CD14-positive monocyte (primary cell): Measurements from ENCODE around the gene FLT1. TPM values are rescaled to one million over a fixed set of nuclear protein-coding genes. Genes with fewer than 3 reads are reported as not detected.

Experiments
- DNase-seq, 3 donors: peaks; one replicate each; pipeline ENCODE4 v3.0.0-alpha.2; 2011 to 2022
- H2AFZ ChIP-seq: 2 replicates; pipeline ENCODE4 v1.6.0; 2012; ENCODE audit warnings: mild to moderate bottlenecking, low read depth, low read length, inconsistent platforms; ENCODE audit not compliant: insufficient read depth, poor library complexity, severe bottlenecking
- H3K27ac ChIP-seq, 2 donors: 1 replicate in 1 of 2; 2 replicates in 1 of 2; pipeline ENCODE4 v1.5.1; 2012 to 2013; ENCODE audit warnings: low read length in 2 of 2, control low read depth in 1 of 2, inconsistent platforms in 1 of 2, low read depth in 1 of 2, mild to moderate bottlenecking in 1 of 2
- H3K27me3 ChIP-seq, 2 donors: one replicate each; pipeline versions ENCODE4 v1.6.0 to v1.6.1; 2011 to 2013; ENCODE audit warnings: low read length in 2 of 2; ENCODE audit not compliant: control insufficient read depth in 2 of 2, insufficient read depth in 2 of 2
- H3K36me3 ChIP-seq, 2 donors: replicated peaks in 1 of 2; 1 replicate in 1 of 2; 2 replicates in 1 of 2; pipeline versions ENCODE4 v1.5.1 to v1.6.1; 2012 to 2013; ENCODE audit warnings: low read length in 2 of 2, control low read depth in 1 of 2, inconsistent platforms in 1 of 2, mild to moderate bottlenecking in 1 of 2; ENCODE audit not compliant: insufficient read depth in 2 of 2, control insufficient read depth in 1 of 2
- H3K4me1 ChIP-seq, 2 donors: 1 replicate in 1 of 2; 2 replicates in 1 of 2; pipeline versions ENCODE4 v1.5.1 to v1.6.1; 2012 to 2013; ENCODE audit warnings: low read length in 2 of 2, control low read depth in 1 of 2, inconsistent platforms in 1 of 2, mild to moderate bottlenecking in 1 of 2, moderate library complexity in 1 of 2; ENCODE audit not compliant: insufficient read depth in 2 of 2, control insufficient read depth in 1 of 2
- H3K4me2 ChIP-seq: replicated peaks from 2 replicates; pipeline ENCODE3; 2012; ENCODE audit warnings: low read length, moderate library complexity, mild to moderate bottlenecking; ENCODE audit not compliant: poor library complexity, severe bottlenecking; ENCODE audit errors: extremely low read depth
- H3K4me3 ChIP-seq, 3 experiments: fragments of 200-600 bp in 1 of 3; sonication (generic) in 1 of 3; replicated peaks in 1 of 3; 1 replicate in 2 of 3; 2 replicates in 1 of 3; pipeline ENCODE4 v1.5.1; 2011 to 2013; ENCODE audit warnings: low read length in 3 of 3, mild to moderate bottlenecking in 3 of 3, control low read depth in 2 of 3, low read depth in 2 of 3, inconsistent platforms in 1 of 3, moderate library complexity in 1 of 3
- H3K79me2 ChIP-seq: 2 replicates; pipeline ENCODE4 v1.6.0; 2012; ENCODE audit warnings: mild to moderate bottlenecking, control low read depth, inconsistent platforms, low read length, moderate library complexity; ENCODE audit not compliant: insufficient read depth
- H3K9ac ChIP-seq: 2 replicates; pipeline ENCODE4 v1.6.0; 2017; ENCODE audit warnings: low read length, mild to moderate bottlenecking; ENCODE audit not compliant: insufficient read depth, poor library complexity, severe bottlenecking
- H3K9me3 ChIP-seq, 2 donors: replicated peaks in 1 of 2; 1 replicate in 1 of 2; 2 replicates in 1 of 2; pipeline versions ENCODE4 v1.5.1 to v1.6.1; 2012 to 2013; ENCODE audit warnings: low read length in 2 of 2, control low read depth in 1 of 2; ENCODE audit not compliant: control insufficient read depth in 1 of 2, insufficient read depth in 1 of 2
- H4K20me1 ChIP-seq: 2 replicates; pipeline ENCODE4 v1.6.0; 2012; ENCODE audit warnings: mild to moderate bottlenecking, low read length, control low read depth, moderate library complexity; ENCODE audit not compliant: insufficient read depth
- H3K27ac Mint-ChIP-seq, 7 donors: one replicate each; pipeline ENCODE4 v1.8.0; 2020; ENCODE audit warnings: mild to moderate bottlenecking in 7 of 7, mixed read lengths in 7 of 7, moderate library complexity in 6 of 7, inconsistent platforms in 2 of 7
- H3K27me3 Mint-ChIP-seq, 3 donors: one replicate each; pipeline ENCODE4 v1.8.0; 2021 to 2022; ENCODE audit warnings: low read depth in 3 of 3, mild to moderate bottlenecking in 3 of 3, mixed read lengths in 3 of 3, moderate library complexity in 3 of 3, inconsistent platforms in 1 of 3
- H3K36me3 Mint-ChIP-seq, 2 donors: one replicate each; pipeline ENCODE4 v1.8.0; 2020; ENCODE audit warnings: mixed read lengths in 2 of 2, inconsistent platforms in 1 of 2, mild to moderate bottlenecking in 1 of 2
- H3K4me1 Mint-ChIP-seq: one replicate; pipeline ENCODE4 v1.8.0; 2020; ENCODE audit warnings: mild to moderate bottlenecking, mixed read lengths
- H3K4me3 Mint-ChIP-seq, 2 donors: one replicate each; pipeline ENCODE4 v1.8.0; 2020; ENCODE audit warnings: mild to moderate bottlenecking in 2 of 2, mixed read lengths in 2 of 2, moderate library complexity in 1 of 2
- H3K9me3 Mint-ChIP-seq, 7 donors: one replicate each; pipeline ENCODE4 v1.8.0; 2020 to 2022; ENCODE audit warnings: mixed read lengths in 7 of 7, mild to moderate bottlenecking in 6 of 7, moderate library complexity in 6 of 7, inconsistent platforms in 2 of 7
- whole genome bisulfite sequencing: methylation state at CpG from one replicate; pipeline ENCODE4 v1.1.5; 2013; ENCODE audit warnings: missing lambda C conversion rate; ENCODE audit not compliant: insufficient coverage; 5-methylcytosine and 5-hydroxymethylcytosine counted together
- intact Hi-C, 2 donors: fragments of 100-400 bp; cut with micrococcal nuclease; formaldehyde crosslinking; loops; one replicate each; pipeline versions ENCODE4 v1.15.0 to v1.15.1; 2023
- polyA plus RNA-seq, 3 donors: library from polyadenylated mRNA; depleted of rRNA in 1 of 3; unstranded in 2 of 3; stranded (reverse) in 1 of 3; fragments of 300-500 nt in 2 of 3; fragments of >200 nt in 1 of 3; fragmentation: Illumina TruSeq in 2 of 3; gene quantifications; 1 replicate in 2 of 3; 2 replicates in 1 of 3; pipeline ENCODE4 v1.2.3, GENCODE V29; 2012 to 2021
- TF ChIP-seq, protein P1 (sequence below): fragments of 200-600 bp; IDR thresholded peaks from one replicate; pipeline ENCODE4 v1.8.0; 2022; ENCODE audit warnings: antibody characterized with exemption, mild to moderate bottlenecking

FLT1 gene
- polyA plus RNA-seq, 3 donors = 0.28 TPM; not detected in 2

DNA sequence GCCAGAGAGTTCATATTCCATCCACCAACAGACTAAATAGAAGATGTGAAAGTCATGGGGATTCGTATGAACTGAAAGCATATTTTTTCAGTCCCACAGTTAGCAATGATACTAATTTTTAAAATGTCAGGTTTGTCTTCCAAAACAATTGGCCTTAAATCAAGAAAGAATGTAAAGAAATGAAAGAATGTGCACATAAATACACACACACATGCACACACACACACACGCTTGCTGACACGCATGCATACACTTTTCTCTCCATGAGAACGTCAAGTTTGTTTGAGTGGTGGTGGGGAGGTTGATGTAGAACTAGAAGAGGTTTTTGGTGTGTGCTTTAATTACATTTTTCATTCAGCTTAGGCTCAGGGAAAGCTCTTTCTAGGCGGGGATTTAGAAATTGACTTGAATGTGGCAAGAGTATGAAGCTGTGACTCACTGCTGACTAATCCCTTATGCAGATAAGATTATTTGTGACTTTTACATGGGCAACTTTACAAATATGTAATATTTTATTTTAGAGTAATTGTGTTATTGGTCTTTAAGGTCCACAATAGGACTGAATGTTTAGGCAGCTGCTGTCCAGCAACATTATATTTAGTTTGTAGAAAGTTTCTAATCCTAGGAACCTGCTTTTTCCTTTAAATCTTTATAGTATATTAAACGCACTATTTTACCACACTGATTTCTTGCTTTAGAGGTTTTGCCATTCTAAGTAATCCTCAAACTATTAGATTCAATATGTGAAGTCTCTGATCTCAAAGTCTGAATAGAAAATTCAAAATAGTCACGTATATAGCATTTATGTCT, 18.8 kb downstream of the FLT1 start:
- TF ChIP-seq, protein P1, sequence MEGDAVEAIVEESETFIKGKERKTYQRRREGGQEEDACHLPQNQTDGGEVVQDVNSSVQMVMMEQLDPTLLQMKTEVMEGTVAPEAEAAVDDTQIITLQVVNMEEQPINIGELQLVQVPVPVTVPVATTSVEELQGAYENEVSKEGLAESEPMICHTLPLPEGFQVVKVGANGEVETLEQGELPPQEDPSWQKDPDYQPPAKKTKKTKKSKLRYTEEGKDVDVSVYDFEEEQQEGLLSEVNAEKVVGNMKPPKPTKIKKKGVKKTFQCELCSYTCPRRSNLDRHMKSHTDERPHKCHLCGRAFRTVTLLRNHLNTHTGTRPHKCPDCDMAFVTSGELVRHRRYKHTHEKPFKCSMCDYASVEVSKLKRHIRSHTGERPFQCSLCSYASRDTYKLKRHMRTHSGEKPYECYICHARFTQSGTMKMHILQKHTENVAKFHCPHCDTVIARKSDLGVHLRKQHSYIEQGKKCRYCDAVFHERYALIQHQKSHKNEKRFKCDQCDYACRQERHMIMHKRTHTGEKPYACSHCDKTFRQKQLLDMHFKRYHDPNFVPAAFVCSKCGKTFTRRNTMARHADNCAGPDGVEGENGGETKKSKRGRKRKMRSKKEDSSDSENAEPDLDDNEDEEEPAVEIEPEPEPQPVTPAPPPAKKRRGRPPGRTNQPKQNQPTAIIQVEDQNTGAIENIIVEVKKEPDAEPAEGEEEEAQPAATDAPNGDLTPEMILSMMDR = no peak
- Mint-ChIP-seq H3K27ac (peak overlapping the region; percentile 71 to 91 (median 80)), H3K4me1 (peaks cover 37% of the 10 kb centered on the region), H3K27me3 (peaks cover 2 to 10% (median 4%) of the 10 kb centered on the region in 3 donors), H3K4me3 (no peak overlapping the region), H3K36me3 (peaks cover 0 to 4% of the 10 kb centered on the region in 2 donors), H3K9me3 (no peaks in the 10 kb centered on the region)
- Histone ChIP-seq H3K4me3 (no peak overlapping the region), H3K36me3 (no peaks in the 10 kb centered on the region), H3K27ac (peak overlapping the region in 1 of 2 donors; percentile 22), H3K27me3 (peaks cover 2 to 10% of the 10 kb centered on the region in 2 donors), H3K9me3 (no peaks in the 10 kb centered on the region), H2AFZ (no peak overlapping the region), H3K4me2 (peak overlapping the region; percentile 20), H3K9ac (no peak overlapping the region), H3K4me1 (peaks cover 24 to 42% of the 10 kb centered on the region in 2 donors), H3K79me2 (no peaks in the 10 kb centered on the region), H4K20me1 (no peaks in the 10 kb centered on the region)
- WGBS = 93% methylated on average over 2 of the region's 7 CpGs
- intact Hi-C loops = loop anchor here (5.0 to 10.0 kb wide), 3 partner anchors 49 to 146 kb away; no protein-coding TSS in a partner anchor
- peak; percentile 74 to 91 (median 86) for DNase-seq

DNA sequence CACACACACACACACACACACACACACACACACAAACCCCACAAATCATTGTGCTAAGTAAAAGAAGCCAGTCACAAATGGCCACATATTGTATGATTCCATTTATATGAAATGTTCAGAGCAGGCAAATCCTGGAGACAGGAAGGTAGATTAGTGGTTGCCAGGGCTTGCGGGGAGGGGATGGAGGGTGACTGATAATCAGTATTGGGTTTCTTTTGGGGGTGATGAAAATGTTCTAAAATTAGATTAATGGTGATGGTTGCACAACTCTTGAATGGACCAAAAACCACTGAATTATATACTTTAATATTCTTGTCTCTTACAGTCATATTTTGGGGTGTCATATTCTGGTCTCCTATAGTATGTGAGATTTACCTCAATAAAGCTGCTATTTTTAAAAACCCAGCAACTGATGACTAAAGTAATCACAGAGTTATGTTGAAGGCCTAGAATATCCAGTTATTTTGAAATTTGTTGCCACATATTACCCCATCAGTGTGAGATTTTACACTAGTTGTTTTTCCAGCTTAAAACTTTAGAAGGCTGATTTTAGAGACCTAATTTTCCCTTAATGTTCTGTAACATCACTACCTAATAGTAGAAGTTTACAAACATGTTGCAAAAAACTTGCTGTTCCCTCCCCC, 20.3 kb downstream of the FLT1 start:
- Histone ChIP-seq H3K79me2 (no peaks in the 10 kb centered on the region), H3K9ac (no peak overlapping the region), H3K4me3 (no peak overlapping the region), H3K27me3 (peaks cover 0 to 3% of the 10 kb centered on the region in 2 donors), H2AFZ (no peak overlapping the region), H3K4me2 (no peak overlapping the region), H3K36me3 (no peaks in the 10 kb centered on the region), H3K27ac (no peak overlapping the region), H3K9me3 (no peaks in the 10 kb centered on the region), H3K4me1 (peaks cover 35 to 55% of the 10 kb centered on the region in 2 donors), H4K20me1 (no peaks in the 10 kb centered on the region)
- DNase-seq = peak; percentile 19 to 63 (median 59)
- Mint-ChIP-seq H3K27me3 (peaks cover 2 to 14% (median 4%) of the 10 kb centered on the region in 3 donors), H3K27ac (peak overlapping the region; percentile 24 to 85 (median 57)), H3K4me3 (no peak overlapping the region), H3K4me1 (peaks cover 46% of the 10 kb centered on the region), H3K36me3 (peaks cover 0 to 6% of the 10 kb centered on the region in 2 donors), H3K9me3 (no peaks in the 10 kb centered on the region)
- intact Hi-C loops = loop anchor here (5.0 to 10.0 kb wide), 3 partner anchors 50 to 148 kb away; no protein-coding TSS in a partner anchor
- TF ChIP-seq, protein P1 = no peak
- no CpG with 5 or more reads among the region's 1 CpG for WGBS
